Ishikawa (cell line): ENCODE data around the gene C2CD3.

ENCODE experiments used
- CEBPB ChIP-seq: IDR thresholded peaks from 2 replicates; pipeline ENCODE4 v1.6.1; 2012
- CREB1 ChIP-seq: IDR thresholded peaks from 2 replicates; pipeline ENCODE4 v1.6.1; 2012; ENCODE audit warnings: low read depth
- EGR1 ChIP-seq: IDR thresholded peaks from 2 replicates; pipeline ENCODE4 v1.6.1; 2012
- EP300 ChIP-seq: IDR thresholded peaks from 2 replicates; pipeline ENCODE4 v1.6.1; 2012; ENCODE audit warnings: borderline replicate concordance
- FOXM1 ChIP-seq: IDR thresholded peaks from 2 replicates; pipeline ENCODE4 v1.6.1; 2012; ENCODE audit warnings: low read depth, borderline replicate concordance
- RAD21 ChIP-seq: IDR thresholded peaks from 2 replicates; pipeline ENCODE4 v1.6.1; 2012; ENCODE audit warnings: low read depth
- TAF1 ChIP-seq: IDR thresholded peaks from 2 replicates; pipeline ENCODE4 v1.6.1; 2012; ENCODE audit warnings: low read depth, mild to moderate bottlenecking
- TCF12 ChIP-seq: IDR thresholded peaks from 2 replicates; pipeline ENCODE4 v1.6.1; 2012; ENCODE audit warnings: low read depth
- YY1 ChIP-seq: IDR thresholded peaks from 2 replicates; pipeline ENCODE4 v1.6.1; 2012; ENCODE audit warnings: low read depth
- TF ChIP-seq, protein P1 (sequence below): IDR thresholded peaks from 2 replicates; pipeline ENCODE4 v1.6.1; 2012
- TF ChIP-seq, protein P2 (sequence below): IDR thresholded peaks from 2 replicates; pipeline ENCODE4 v1.6.1; 2012; ENCODE audit warnings: low read depth, mild to moderate bottlenecking

DNA sequence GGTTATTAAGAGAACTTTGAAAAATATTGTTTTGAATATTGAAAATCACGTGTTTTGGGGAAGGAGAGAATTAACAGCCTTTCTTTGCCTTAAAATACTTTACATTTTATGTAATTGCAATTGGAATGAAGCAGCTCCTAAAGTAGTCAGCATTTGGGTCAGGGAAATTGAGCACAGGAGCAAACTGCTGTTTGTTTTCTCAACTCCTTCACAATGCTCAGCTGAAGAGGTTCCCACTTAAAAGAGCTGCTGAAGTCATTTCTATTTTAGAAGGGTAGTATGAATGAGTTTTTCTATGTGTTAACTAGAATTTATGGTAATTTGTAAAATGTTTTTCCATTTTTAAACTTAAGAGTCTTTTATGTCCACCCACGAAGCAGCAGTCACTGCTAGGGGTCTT is 180.1 kb downstream of the C2CD3 start:
- TF ChIP-seq, protein P1, sequence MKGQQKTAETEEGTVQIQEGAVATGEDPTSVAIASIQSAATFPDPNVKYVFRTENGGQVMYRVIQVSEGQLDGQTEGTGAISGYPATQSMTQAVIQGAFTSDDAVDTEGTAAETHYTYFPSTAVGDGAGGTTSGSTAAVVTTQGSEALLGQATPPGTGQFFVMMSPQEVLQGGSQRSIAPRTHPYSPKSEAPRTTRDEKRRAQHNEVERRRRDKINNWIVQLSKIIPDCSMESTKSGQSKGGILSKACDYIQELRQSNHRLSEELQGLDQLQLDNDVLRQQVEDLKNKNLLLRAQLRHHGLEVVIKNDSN = no peak
- TF ChIP-seq, protein P2, sequence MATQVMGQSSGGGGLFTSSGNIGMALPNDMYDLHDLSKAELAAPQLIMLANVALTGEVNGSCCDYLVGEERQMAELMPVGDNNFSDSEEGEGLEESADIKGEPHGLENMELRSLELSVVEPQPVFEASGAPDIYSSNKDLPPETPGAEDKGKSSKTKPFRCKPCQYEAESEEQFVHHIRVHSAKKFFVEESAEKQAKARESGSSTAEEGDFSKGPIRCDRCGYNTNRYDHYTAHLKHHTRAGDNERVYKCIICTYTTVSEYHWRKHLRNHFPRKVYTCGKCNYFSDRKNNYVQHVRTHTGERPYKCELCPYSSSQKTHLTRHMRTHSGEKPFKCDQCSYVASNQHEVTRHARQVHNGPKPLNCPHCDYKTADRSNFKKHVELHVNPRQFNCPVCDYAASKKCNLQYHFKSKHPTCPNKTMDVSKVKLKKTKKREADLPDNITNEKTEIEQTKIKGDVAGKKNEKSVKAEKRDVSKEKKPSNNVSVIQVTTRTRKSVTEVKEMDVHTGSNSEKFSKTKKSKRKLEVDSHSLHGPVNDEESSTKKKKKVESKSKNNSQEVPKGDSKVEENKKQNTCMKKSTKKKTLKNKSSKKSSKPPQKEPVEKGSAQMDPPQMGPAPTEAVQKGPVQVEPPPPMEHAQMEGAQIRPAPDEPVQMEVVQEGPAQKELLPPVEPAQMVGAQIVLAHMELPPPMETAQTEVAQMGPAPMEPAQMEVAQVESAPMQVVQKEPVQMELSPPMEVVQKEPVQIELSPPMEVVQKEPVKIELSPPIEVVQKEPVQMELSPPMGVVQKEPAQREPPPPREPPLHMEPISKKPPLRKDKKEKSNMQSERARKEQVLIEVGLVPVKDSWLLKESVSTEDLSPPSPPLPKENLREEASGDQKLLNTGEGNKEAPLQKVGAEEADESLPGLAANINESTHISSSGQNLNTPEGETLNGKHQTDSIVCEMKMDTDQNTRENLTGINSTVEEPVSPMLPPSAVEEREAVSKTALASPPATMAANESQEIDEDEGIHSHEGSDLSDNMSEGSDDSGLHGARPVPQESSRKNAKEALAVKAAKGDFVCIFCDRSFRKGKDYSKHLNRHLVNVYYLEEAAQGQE = no peak
- TF ChIP-seq YY1 = no peak
- no peak for TF ChIP-seq RAD21
- TF ChIP-seq CEBPB = no peak
- TF ChIP-seq CREB1 = no peak
- no peak for TF ChIP-seq TAF1
- no peak for TF ChIP-seq TCF12
- TF ChIP-seq EP300 = no peak
- no peak for TF ChIP-seq FOXM1
- no peak for TF ChIP-seq EGR1
